Bronchial epithelial cell (primary cell): ENCODE data around the gene TPBGL. TPM values are rescaled to one million over a fixed set of nuclear protein-coding genes. Genes with fewer than 3 reads are reported as not detected.

Experiments used
- total RNA-seq: library from RNA; depleted of rRNA; stranded (reverse); fragments of >200 nt; gene quantifications from 2 replicates; pipeline ENCODE4 v1.2.1, GENCODE V29; 2014

The TPBGL gene
- total RNA-seq, 1 donor from 2014 or later, result not detected

Other genes with a start within 250 kb of the TPBGL start
- gene OR2AT4, start 143.9 kb upstream of the TPBGL start, total RNA-seq, result under 0.01 TPM in 1 of 2 replicates, not detected in the other
- gene SLCO2B1, start 89.7 kb upstream of the TPBGL start, total RNA-seq, result not detected in 2 replicates
- 0.26 and 0.64 TPM in 2 replicates for gene ARRB1, start 110.9 kb downstream of the TPBGL start, total RNA-seq
- 5,315 and 7,110 TPM in 2 replicates for gene RPS3, start 158.7 kb downstream of the TPBGL start, total RNA-seq
- gene KLHL35, start 192.4 kb downstream of the TPBGL start, total RNA-seq, result 0.79 and 1.0 TPM in 2 replicates